IMR-90 (cell line): ENCODE measurements around the gene CAB39. TPM values are rescaled to one million over a fixed set of nuclear protein-coding genes. Genes with fewer than 3 reads are reported as not detected.

Source experiments
- ATAC-seq: fragments of 200-7000 bp; cut with Tn5 transposase; 2 replicates; pipeline ENCODE4 v1.9.1; 2020; ENCODE audit warnings: low read depth, mild to moderate bottlenecking, moderate library complexity
- BruUV-seq: library from RNA; stranded (reverse); fragments of 400-500 nt; replicated peaks from 2 replicates; lab custom pipeline; 2021; lab: Mats Ljungman, UMichigan
- CTCF ChIA-PET: fragments of 300-600 bp; formaldehyde crosslinking; extraction: SDS; loops from one replicate; lab custom pipeline; 2021; ENCODE audit warnings: antibody characterized with exemption; lab: Yijun Ruan, JAX
- POLR2A ChIA-PET: fragments of 300-600 bp; sonication (Branson Sonifier 250); formaldehyde crosslinking; loops from one replicate; lab custom pipeline; 2022; ENCODE audit warnings: antibody characterized with exemption; ENCODE audit not compliant: unreplicated experiment; lab: Charles Lee
- DNase-seq: peaks from one replicate; pipeline ENCODE4 v3.0.0; 2013
- H2AFZ ChIP-seq: replicated peaks from 2 replicates; pipeline ENCODE3; 2013; ENCODE audit warnings: low read length, mild to moderate bottlenecking; ENCODE audit not compliant: poor library complexity
- H2AK5ac ChIP-seq: 2 replicates; pipeline ENCODE4 v1.6.1; 2013; ENCODE audit warnings: low read depth, low read length, inconsistent platforms
- H2AK9ac ChIP-seq: replicated peaks from 2 replicates; pipeline ENCODE3; 2013; ENCODE audit warnings: mild to moderate bottlenecking, low read depth, low read length, moderate library complexity; ENCODE audit not compliant: poor library complexity
- H2BK120ac ChIP-seq: 2 replicates; pipeline ENCODE4 v1.6.1; 2013; ENCODE audit warnings: low read depth, low read length, inconsistent platforms
- H2BK15ac ChIP-seq: 3 replicates; pipeline ENCODE4 v1.6.1; 2013; ENCODE audit warnings: low read depth, low read length, inconsistent platforms
- H2BK20ac ChIP-seq: 2 replicates; pipeline ENCODE4 v1.6.1; 2013; ENCODE audit warnings: low read depth, mild to moderate bottlenecking, inconsistent platforms, low read length, moderate library complexity
- H2BK5ac ChIP-seq: 2 replicates; pipeline ENCODE4 v1.6.1; 2013; ENCODE audit warnings: mild to moderate bottlenecking, low read depth, low read length, inconsistent platforms; ENCODE audit not compliant: poor library complexity, severe bottlenecking
- H3K14ac ChIP-seq: replicated peaks from 2 replicates; pipeline ENCODE4 v1.6.1; 2013; ENCODE audit warnings: low read depth, low read length, inconsistent platforms
- H3K18ac ChIP-seq: 2 replicates; pipeline ENCODE4 v1.6.1; 2013; ENCODE audit warnings: low read depth, low read length, control low read depth
- H3K23ac ChIP-seq: 2 replicates; pipeline ENCODE4 v1.6.1; 2013; ENCODE audit warnings: low read depth, low read length, inconsistent platforms
- H3K27ac ChIP-seq: 2 replicates; pipeline ENCODE4 v1.5.1; 2013; ENCODE audit warnings: mild to moderate bottlenecking, control low read depth, low read length; ENCODE audit not compliant: insufficient read depth
- H3K27me3 ChIP-seq: 2 replicates; pipeline ENCODE4 v1.6.1; 2013; ENCODE audit warnings: low read length; ENCODE audit not compliant: control insufficient read depth, insufficient read depth
- H3K36me3 ChIP-seq: 2 replicates; pipeline ENCODE4 v1.6.1; 2013; ENCODE audit warnings: low read length, mixed read lengths; ENCODE audit not compliant: control insufficient read depth, insufficient read depth
- H3K4ac ChIP-seq: 2 replicates; pipeline ENCODE4 v1.6.1; 2013; ENCODE audit warnings: low read depth, low read length, inconsistent platforms
- H3K4me1 ChIP-seq: 2 replicates; pipeline ENCODE4 v1.6.1; 2013; ENCODE audit warnings: low read length, mixed read lengths; ENCODE audit not compliant: control insufficient read depth, insufficient read depth
- H3K4me2 ChIP-seq: 2 replicates; pipeline ENCODE4 v1.6.1; 2013; ENCODE audit warnings: low read depth, mild to moderate bottlenecking, control low read depth, low read length, moderate library complexity
- H3K4me3 ChIP-seq: 2 replicates; pipeline ENCODE4 v1.5.1; 2013; ENCODE audit warnings: low read depth, mild to moderate bottlenecking, control low read depth, low read length, moderate library complexity; ENCODE audit not compliant: insufficient read depth
- H3K56ac ChIP-seq: 2 replicates; pipeline ENCODE4 v1.6.1; 2013; ENCODE audit warnings: low read length, inconsistent platforms; ENCODE audit not compliant: insufficient read depth; ENCODE audit errors: extremely low read depth
- H3K79me1 ChIP-seq, 2 experiments: 2 replicates each; pipeline ENCODE4 v1.6.1; 2013; ENCODE audit warnings: low read length in 2 of 2, inconsistent platforms in 1 of 2, low read depth in 1 of 2
- H3K9ac ChIP-seq: 2 replicates; pipeline ENCODE4 v1.6.1; 2013; ENCODE audit warnings: low read depth, low read length, control low read depth
- H3K9me1 ChIP-seq: 2 replicates; pipeline ENCODE4 v1.6.1; 2013; ENCODE audit warnings: low read length, inconsistent platforms; ENCODE audit not compliant: insufficient read depth
- H3K9me3 ChIP-seq: 2 replicates; pipeline ENCODE4 v1.6.1; 2013; ENCODE audit warnings: low read length; ENCODE audit not compliant: control insufficient read depth, insufficient read depth
- H4K20me1 ChIP-seq: 2 replicates; pipeline ENCODE4 v1.6.1; 2013; ENCODE audit warnings: low read length, inconsistent platforms; ENCODE audit not compliant: insufficient read depth
- H4K5ac ChIP-seq: 2 replicates; pipeline ENCODE4 v1.6.1; 2013; ENCODE audit warnings: mild to moderate bottlenecking, low read depth, low read length, control low read depth
- H4K8ac ChIP-seq, 2 experiments: 2 replicates each; pipeline ENCODE4 v1.6.1; 2013; ENCODE audit warnings: low read depth in 2 of 2, low read length in 2 of 2, control low read depth in 1 of 2, inconsistent platforms in 1 of 2
- H4K91ac ChIP-seq: 2 replicates; pipeline ENCODE4 v1.6.1; 2013; ENCODE audit warnings: low read depth, low read length, inconsistent platforms; ENCODE audit not compliant: insufficient read depth
- BHLHE40 ChIP-seq: fragments of 150-350 bp; IDR thresholded peaks from 2 replicates; pipeline ENCODE4 v1.6.1; 2016; ENCODE audit warnings: mild to moderate bottlenecking, low read depth, low read length
- CEBPB ChIP-seq: IDR thresholded peaks from 2 replicates; pipeline ENCODE4 v1.6.1; 2012; ENCODE audit warnings: low read depth, low read length, improper control_type of control experiment
- CTCF ChIP-seq: conservative IDR thresholded peaks from 2 replicates; pipeline ENCODE4 v1.5.1; 2012; ENCODE audit warnings: mild to moderate bottlenecking, low read depth, low read length, improper control_type of control experiment
- FOS ChIP-seq: fragments of 150-350 bp; IDR thresholded peaks from 2 replicates; pipeline ENCODE4 v1.6.1; 2016; ENCODE audit warnings: low read depth, low read length
- MXI1 ChIP-seq: IDR thresholded peaks from 2 replicates; pipeline ENCODE4 v1.6.1; 2012; ENCODE audit warnings: low read depth, mild to moderate bottlenecking, low read length, moderate library complexity, borderline replicate concordance
- NFE2L2 ChIP-seq: fragments of 150-350 bp; IDR thresholded peaks from 2 replicates; pipeline ENCODE4 v1.6.1; 2016; ENCODE audit warnings: low read depth, mild to moderate bottlenecking, low read length
- POLR2A ChIP-seq: IDR thresholded peaks from 2 replicates; pipeline ENCODE4 v1.6.1; 2012; ENCODE audit warnings: mild to moderate bottlenecking, low read depth, low read length
- RAD21 ChIP-seq: IDR thresholded peaks from 2 replicates; pipeline ENCODE4 v1.6.1; 2012; ENCODE audit warnings: low read length, improper control_type of control experiment
- RCOR1 ChIP-seq: IDR thresholded peaks from 2 replicates; pipeline ENCODE4 v1.6.1; 2012; ENCODE audit warnings: mild to moderate bottlenecking, low read length, improper control_type of control experiment; ENCODE audit not compliant: insufficient replicate concordance
- RFX5 ChIP-seq: IDR thresholded peaks from 2 replicates; pipeline ENCODE4 v1.8.0; 2012; ENCODE audit warnings: low read depth, mild to moderate bottlenecking, low read length, moderate library complexity
- WGBS, 2 experiments: methylation state at CpG; one replicate each; pipeline versions ENCODE4 v1.1.5 to v1.1.7; 2013; ENCODE audit warnings: missing lambda C conversion rate in 2 of 2; ENCODE audit not compliant: insufficient read length in 1 of 2; ENCODE audit errors: extremely low coverage in 2 of 2; 5-methylcytosine and 5-hydroxymethylcytosine counted together
- dilution Hi-C: fragments of 300-500 bp; cut with HindIII; formaldehyde crosslinking; loops from one replicate; pipeline ENCODE4 v1.14.3; 2018; ENCODE audit warnings: low sequenced_read_pairs; ENCODE audit not compliant: unreplicated experiment
- in situ Hi-C: fragments of 300-500 bp; cut with MboI; formaldehyde crosslinking; loops from 3 replicates; pipeline ENCODE4 v1.14.3; 2019; ENCODE audit warnings: low sequenced_read_pairs, inconsistent platforms, mixed read lengths
- intact Hi-C: fragments of 100-400 bp; cut with micrococcal nuclease; formaldehyde crosslinking; loops from 2 replicates; pipeline ENCODE4 v1.10.0; 2022
- polyA plus RNA-seq, 3 experiments: library from polyadenylated mRNA; depleted of rRNA; stranded (reverse); fragments of >200 nt; gene quantifications; 2 replicates each; pipeline ENCODE4 v1.2.3, GENCODE V29; 2012; ENCODE audit warnings: low replicate concordance in 1 of 3
- total RNA-seq: library from RNA; depleted of rRNA; stranded (reverse); fragments of >200 nt; gene quantifications from 2 replicates; pipeline ENCODE4 v1.2.3, GENCODE V29; 2012
- TF ChIP-seq, protein P1 (sequence below): fragments of 150-350 bp; IDR thresholded peaks from 2 replicates; pipeline ENCODE4 v1.6.1; 2016; ENCODE audit warnings: low read depth, mild to moderate bottlenecking, low read length, moderate library complexity, borderline replicate concordance

CAB39 gene
- total and polyA plus RNA-seq, 2 of the 4 experiments (the other 2 are of a cell fraction), result 38.2 to 71.7 TPM

- Histone ChIP-seq H2BK5ac (no peak overlapping the region), H4K5ac (no peak overlapping the region), H3K18ac (no peak overlapping the region), H2BK120ac (no peak overlapping the region), H4K8ac (no peak overlapping the region), H3K4me1 (peaks cover 7% of the 10 kb centered on the region), H3K14ac (no peak overlapping the region), H2AFZ (no peak overlapping the region), H2AK5ac (no peak overlapping the region), H3K4me2 (no peak overlapping the region), H3K27ac (no peak overlapping the region), H3K4ac (no peak overlapping the region), H2BK20ac (no peak overlapping the region), H3K4me3 (no peak overlapping the region), H4K20me1 (peaks cover 70% of the 10 kb centered on the region), H3K9ac (no peak overlapping the region), H2BK15ac (no peak overlapping the region), H3K56ac (no peak overlapping the region), H3K27me3 (no peaks in the 10 kb centered on the region), H4K91ac (no peak overlapping the region), H2AK9ac (no peak overlapping the region), H3K9me1 (peaks cover 25% of the 10 kb centered on the region), H3K36me3 (peaks cover 7% of the 10 kb centered on the region), H3K9me3 (no peaks in the 10 kb centered on the region), H3K79me1 (peaks cover 25 to 72% of the 10 kb centered on the region in 2 experiments), H3K23ac (no peak overlapping the region)
- ChIA-PET CTCF (no interaction called here), POLR2A (no interaction called here)
- DNase-seq (no peak), ATAC-seq (no peak)
- dilution Hi-C loops (no loop called here), intact Hi-C loops (no loop called here), in situ Hi-C loops (no loop called here)
- BruUV-seq, result no TSS peak
- no peak for TF ChIP-seq RAD21
- no peak for TF ChIP-seq NFE2L2
- TF ChIP-seq POLR2A, result no peak
- TF ChIP-seq BHLHE40, result no peak
- TF ChIP-seq FOS, result no peak
- TF ChIP-seq CTCF, result no peak
- TF ChIP-seq RCOR1, result no peak
- TF ChIP-seq RFX5, result no peak
- no peak for TF ChIP-seq MXI1
- TF ChIP-seq CEBPB, result no peak
- TF ChIP-seq, protein P1, sequence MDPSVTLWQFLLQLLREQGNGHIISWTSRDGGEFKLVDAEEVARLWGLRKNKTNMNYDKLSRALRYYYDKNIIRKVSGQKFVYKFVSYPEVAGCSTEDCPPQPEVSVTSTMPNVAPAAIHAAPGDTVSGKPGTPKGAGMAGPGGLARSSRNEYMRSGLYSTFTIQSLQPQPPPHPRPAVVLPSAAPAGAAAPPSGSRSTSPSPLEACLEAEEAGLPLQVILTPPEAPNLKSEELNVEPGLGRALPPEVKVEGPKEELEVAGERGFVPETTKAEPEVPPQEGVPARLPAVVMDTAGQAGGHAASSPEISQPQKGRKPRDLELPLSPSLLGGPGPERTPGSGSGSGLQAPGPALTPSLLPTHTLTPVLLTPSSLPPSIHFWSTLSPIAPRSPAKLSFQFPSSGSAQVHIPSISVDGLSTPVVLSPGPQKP, result no peak
- no CpG with 5 or more reads among the region's 2 CpGs for WGBS, 2 experiments
Measured at GRCh38 chr2:230738924-230739323, 26.3 kb downstream of the CAB39 start.
